GM13977 (cell line): Measurements from ENCODE around the gene DENND1A.

ENCODE experiments used
- DNase-seq: peaks from one replicate; pipeline ENCODE4 v3.0.0; 2012; ENCODE audit warnings: low spot score
- in situ Hi-C: fragments of 300-500 bp; cut with MboI; formaldehyde crosslinking; loops from one replicate; pipeline ENCODE4 v1.12.0; 2022; ENCODE audit warnings: low sequenced_read_pairs, low pct_unique_long_range_greater_than_20kb, mixed read lengths, inconsistent platforms; ENCODE audit not compliant: unreplicated experiment
- TF ChIP-seq, protein P1 (sequence below): IDR thresholded peaks from 2 replicates; pipeline ENCODE4 v1.5.1; 2012; ENCODE audit warnings: mild to moderate bottlenecking, control low read depth; ENCODE audit not compliant: insufficient read depth; ENCODE audit errors: extremely low read depth, missing control alignments

DENND1A gene

DNA sequence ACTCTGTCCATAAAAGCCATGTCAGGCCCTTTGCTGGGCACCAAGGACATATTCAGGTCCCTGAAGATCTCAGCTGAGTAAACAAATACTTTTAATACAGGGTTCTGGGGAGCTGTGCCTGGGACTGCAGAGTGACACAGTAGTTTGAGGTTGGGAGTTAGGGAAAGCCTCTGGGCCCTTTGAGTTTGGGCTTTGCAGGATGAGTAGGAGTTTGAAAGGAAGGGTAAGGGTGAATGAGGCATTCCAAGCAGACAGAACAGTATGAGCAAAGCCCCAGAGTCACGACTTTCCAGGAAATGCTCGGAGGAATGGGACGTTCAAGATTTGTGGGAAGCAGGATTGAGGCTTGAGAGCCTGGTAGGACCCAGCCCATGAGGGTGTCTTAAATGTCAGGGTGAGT is 560.6 kb downstream of the DENND1A start:
- in situ Hi-C loops = loop anchor here (25.0 kb wide), 1 partner anchor 907 kb away; no protein-coding TSS in a partner anchor
- no peak for DNase-seq
- TF ChIP-seq, protein P1, sequence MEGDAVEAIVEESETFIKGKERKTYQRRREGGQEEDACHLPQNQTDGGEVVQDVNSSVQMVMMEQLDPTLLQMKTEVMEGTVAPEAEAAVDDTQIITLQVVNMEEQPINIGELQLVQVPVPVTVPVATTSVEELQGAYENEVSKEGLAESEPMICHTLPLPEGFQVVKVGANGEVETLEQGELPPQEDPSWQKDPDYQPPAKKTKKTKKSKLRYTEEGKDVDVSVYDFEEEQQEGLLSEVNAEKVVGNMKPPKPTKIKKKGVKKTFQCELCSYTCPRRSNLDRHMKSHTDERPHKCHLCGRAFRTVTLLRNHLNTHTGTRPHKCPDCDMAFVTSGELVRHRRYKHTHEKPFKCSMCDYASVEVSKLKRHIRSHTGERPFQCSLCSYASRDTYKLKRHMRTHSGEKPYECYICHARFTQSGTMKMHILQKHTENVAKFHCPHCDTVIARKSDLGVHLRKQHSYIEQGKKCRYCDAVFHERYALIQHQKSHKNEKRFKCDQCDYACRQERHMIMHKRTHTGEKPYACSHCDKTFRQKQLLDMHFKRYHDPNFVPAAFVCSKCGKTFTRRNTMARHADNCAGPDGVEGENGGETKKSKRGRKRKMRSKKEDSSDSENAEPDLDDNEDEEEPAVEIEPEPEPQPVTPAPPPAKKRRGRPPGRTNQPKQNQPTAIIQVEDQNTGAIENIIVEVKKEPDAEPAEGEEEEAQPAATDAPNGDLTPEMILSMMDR = no peak

DNA sequence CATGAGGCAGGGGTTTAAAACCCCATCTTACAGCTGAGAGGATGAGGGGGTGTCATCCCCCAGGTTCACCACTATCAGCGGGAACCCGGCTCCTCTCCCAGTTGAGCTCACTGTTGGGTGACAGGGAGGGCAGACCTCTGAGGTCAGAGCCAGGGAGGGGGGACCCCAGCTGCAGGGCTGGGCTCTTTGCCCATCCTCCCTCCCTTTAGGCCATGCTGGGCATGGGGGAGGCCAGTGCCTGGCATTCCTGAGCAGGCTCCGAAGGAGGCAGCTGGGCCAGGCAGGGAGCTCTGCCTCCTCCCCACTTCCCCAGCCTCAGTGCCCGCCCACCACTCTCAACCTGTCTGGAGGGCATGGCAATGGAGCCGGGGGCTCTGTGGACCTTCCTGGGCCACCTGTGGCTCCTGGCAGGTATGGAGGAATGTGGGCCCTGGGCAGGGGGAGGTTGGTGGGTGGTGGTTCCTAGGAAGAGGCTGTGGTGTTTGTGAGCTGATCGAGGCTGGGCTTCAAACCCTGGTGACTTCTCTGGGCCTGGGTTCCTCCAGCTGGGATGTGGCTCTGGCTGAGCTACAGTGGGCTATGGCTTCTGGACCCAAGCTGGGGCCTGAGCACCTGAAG is 561.3 kb downstream of the DENND1A start:
- in situ Hi-C loops = loop anchor here (25.0 kb wide), 1 partner anchor 906 kb away; no protein-coding TSS in a partner anchor
- DNase-seq = no peak
- TF ChIP-seq, protein P1 = no peak

DNA sequence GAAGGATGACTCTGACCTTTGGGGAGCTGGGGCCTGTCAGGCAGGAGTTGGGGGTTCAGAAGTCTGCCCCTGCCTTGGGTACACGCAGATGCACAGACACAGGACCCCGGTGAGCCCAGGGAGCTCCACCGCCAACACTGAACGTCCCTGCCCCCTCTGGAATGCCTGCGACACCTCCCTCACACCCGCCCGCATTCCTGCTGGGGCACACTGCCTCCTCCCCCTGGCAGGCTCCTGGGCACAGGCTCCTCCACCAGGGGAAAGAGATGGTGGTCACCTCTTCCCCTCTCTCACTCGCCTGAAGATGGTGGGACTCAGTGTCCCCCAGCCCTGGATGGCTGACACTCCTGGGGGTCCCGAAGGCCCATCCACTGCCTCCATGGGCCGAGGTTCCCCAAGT is 561.9 kb downstream of the DENND1A start:
- in situ Hi-C loops = loop anchor here (25.0 kb wide), 1 partner anchor 906 kb away; no protein-coding TSS in a partner anchor
- no peak for DNase-seq
- TF ChIP-seq, protein P1 = no peak

DNA sequence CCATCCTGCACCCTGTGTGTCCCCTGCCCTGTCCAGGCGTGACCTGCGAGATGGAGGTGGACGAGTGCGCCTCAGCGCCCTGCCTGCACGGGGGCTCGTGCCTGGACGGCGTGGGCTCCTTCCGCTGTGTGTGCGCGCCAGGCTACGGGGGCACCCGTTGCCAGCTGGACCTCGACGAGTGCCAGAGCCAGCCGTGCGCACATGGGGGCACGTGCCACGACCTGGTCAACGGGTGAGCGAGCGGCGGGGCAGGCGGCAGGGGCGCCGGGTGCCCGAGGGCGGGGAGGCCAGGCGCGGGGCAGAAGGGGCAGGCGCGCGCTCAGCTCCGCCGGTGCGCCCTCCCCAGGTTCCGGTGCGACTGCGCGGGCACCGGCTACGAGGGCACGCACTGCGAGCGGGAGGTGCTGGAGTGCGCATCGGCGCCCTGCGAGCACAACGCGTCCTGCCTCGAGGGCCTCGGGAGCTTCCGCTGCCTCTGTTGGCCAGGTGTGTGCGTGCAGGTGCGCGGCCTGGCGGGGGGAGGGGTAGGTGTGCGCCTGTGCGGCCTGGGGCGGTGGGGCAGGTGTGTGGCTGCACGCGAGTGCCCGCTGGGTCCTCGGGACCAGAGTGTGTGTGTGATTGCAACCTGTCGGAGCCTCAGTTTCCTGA is 563.9 kb downstream of the DENND1A start:
- TF ChIP-seq, protein P1 = no peak
- DNase-seq = no peak
- in situ Hi-C loops = loop anchor here (25.0 kb wide), 1 partner anchor 904 kb away; no protein-coding TSS in a partner anchor

DNA sequence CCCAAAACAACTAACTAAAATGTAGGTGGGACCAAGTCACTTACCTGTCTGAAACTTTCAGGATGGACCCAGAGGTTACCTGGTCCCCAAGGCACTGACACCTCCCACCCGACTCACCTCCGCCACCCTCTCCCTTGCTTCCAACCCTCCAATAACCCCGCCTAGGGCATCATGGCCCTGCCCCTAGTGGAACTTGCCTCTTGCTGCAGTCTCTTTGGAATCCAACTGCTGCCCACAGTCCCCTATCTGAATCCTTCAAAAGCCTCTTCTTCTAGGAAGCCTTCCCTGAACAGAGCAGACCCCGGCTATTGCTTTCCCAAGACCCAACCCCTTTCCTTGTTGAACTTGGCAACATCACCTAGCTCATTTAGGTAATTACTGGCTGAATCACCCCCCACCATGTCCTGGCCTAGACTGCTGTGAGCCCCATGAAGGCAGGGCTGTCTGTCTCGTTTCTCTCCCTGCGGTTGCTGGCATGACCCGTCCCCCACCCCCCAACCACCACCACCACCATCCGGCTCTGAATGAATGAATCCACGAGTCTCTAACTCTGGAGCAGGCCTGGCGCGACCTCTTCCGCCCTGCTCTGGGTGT is 564.5 kb downstream of the DENND1A start:
- TF ChIP-seq, protein P1 = peak; percentile 17
- no peak for DNase-seq
- in situ Hi-C loops = loop anchor here (25.0 kb wide), 1 partner anchor 903 kb away; no protein-coding TSS in a partner anchor

DNA sequence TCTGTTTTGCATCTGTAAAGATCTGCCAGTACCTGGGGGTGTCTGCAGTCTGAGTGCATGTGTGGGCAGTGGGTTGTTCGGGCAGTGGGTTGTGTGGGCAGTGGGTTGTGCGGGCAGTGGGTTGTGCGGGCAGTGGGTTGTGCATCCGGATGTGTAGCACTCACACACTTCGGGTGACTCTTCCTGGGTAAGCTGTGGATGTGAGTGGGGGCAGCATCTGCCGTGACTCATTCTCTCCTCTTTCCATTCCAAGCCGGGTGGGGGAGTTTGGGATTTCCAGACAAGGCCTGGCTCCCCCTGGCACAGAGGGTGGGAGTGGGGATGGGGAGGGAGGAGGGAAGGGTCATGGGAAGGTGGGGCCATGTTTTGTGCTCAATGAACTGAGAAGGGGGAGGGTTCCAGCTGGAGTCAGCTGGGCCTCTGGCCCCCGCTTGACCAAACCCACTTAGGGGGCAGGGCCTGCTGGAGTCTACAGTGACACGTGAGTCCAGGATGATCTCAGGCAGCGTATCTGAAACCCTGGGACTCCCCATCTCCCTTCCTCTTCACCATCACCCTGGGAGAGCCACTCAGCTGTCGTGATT is 565.6 kb downstream of the DENND1A start:
- TF ChIP-seq, protein P1 = no peak
- no peak for DNase-seq
- in situ Hi-C loops = loop anchor here (25.0 kb wide), 1 partner anchor 902 kb away; no protein-coding TSS in a partner anchor
